Choroid plexus epithelial cell (primary cell): Measurements from ENCODE around the gene GALNT10.

Source experiments
- DNase-seq: peaks from one replicate; pipeline ENCODE4 v3.0.0-alpha.2; 2010; ENCODE audit warnings: low read depth
- H3K4me3 ChIP-seq: 2 replicates; pipeline ENCODE4 v1.5.1; 2011; ENCODE audit warnings: low read depth, mild to moderate bottlenecking, control low read depth, low read length, moderate library complexity
- CTCF ChIP-seq: conservative IDR thresholded peaks from 2 replicates; pipeline ENCODE4 v1.5.1; 2011; ENCODE audit warnings: low read depth, mild to moderate bottlenecking, control low read depth, inconsistent platforms, low read length, moderate library complexity

Gene GALNT10

GRCh38 chr5:154277499-154277898 is 87.0 kb downstream of the GALNT10 start:
- TF ChIP-seq CTCF: no peak
- DNase-seq: no peak
- H3K4me3 ChIP-seq: no peak overlapping the region

GRCh38 chr5:154278186-154278585 is 87.7 kb downstream of the GALNT10 start:
- TF ChIP-seq CTCF: no peak
- H3K4me3 ChIP-seq: no peak overlapping the region
- peak; percentile 17 for DNase-seq

GRCh38 chr5:154278908-154279307 is 88.4 kb downstream of the GALNT10 start:
- DNase-seq: peak; percentile 50
- TF ChIP-seq CTCF: no peak
- H3K4me3 ChIP-seq: no peak overlapping the region

- TF ChIP-seq CTCF: no peak
- DNase-seq: no peak
These were observed 93.9 kb downstream of the GALNT10 start for GRCh38 chr5:154284433-154284832.

GRCh38 chr5:154285661-154286408 is 95.3 kb downstream of the GALNT10 start:
- peak; percentile 35 for DNase-seq
- no peak for TF ChIP-seq CTCF
- H3K4me3 ChIP-seq: no peak overlapping the region

More at GRCh38 chr5:154284433-154284832, 93.9 kb downstream of the GALNT10 start:
- no peak overlapping the region for H3K4me3 ChIP-seq

- no peak overlapping the region for H3K4me3 ChIP-seq
- TF ChIP-seq CTCF: no peak
- DNase-seq: no peak
These were observed 96.0 kb downstream of the GALNT10 start for GRCh38 chr5:154286557-154286956.

- no peak overlapping the region for H3K4me3 ChIP-seq
- no peak for TF ChIP-seq CTCF
- DNase-seq: peak; percentile 84
These were observed 96.6 kb downstream of the GALNT10 start for GRCh38 chr5:154287136-154287535.
